A549 (cell line): ENCODE data around the gene NAT8L.

Experiments used
- FOXS1 ChIP-seq: fragments of 250-450 bp; sonication (Bioruptor Pico); IDR thresholded peaks from 2 replicates; pipeline ENCODE4 v1.5.0; 2020; ENCODE audit warnings: mild to moderate bottlenecking, moderate library complexity
- JUN ChIP-seq, 2 experiments: fragments of >200 bp; sonication (Bioruptor Twin); formaldehyde crosslinking; IDR thresholded peaks; 2 replicates in 1 of 2; 3 replicates in 1 of 2; pipeline ENCODE4 v1.6.1; 2016 to 2017
- KDM1A ChIP-seq: fragments of 200-600 bp; sonication (generic); IDR thresholded peaks from 2 replicates; pipeline ENCODE4 v1.6.1; 2016; ENCODE audit warnings: low read depth, mild to moderate bottlenecking
- MAX ChIP-seq: IDR thresholded peaks from 2 replicates; pipeline ENCODE4 v1.6.1; 2012
- NFE2L2 ChIP-seq: fragments of 150-350 bp; conservative IDR thresholded peaks from 2 replicates; pipeline ENCODE4 v1.6.1; 2014; ENCODE audit warnings: low read length
- POLR2A ChIP-seq: IDR thresholded peaks from 2 replicates; pipeline ENCODE4 v1.6.1; 2012; ENCODE audit warnings: mild to moderate bottlenecking, low read length
- RAD21 ChIP-seq, 2 experiments: fragments of >200 bp in 1 of 2; sonication (Bioruptor Twin) in 1 of 2; formaldehyde crosslinking in 1 of 2; IDR thresholded peaks in 1 of 2; conservative IDR thresholded peaks in 1 of 2; 2 replicates in 1 of 2; 3 replicates in 1 of 2; pipeline ENCODE4 v1.6.1; 2012 to 2018; ENCODE audit warnings: inconsistent platforms in 1 of 2
- RNF2 ChIP-seq: fragments of 200-600 bp; sonication (generic); IDR thresholded peaks from 2 replicates; pipeline ENCODE4 v1.6.1; 2016; ENCODE audit warnings: low read depth, mild to moderate bottlenecking, antibody characterized with exemption, moderate library complexity, borderline replicate concordance
- SMC3 ChIP-seq: fragments of >200 bp; sonication (Bioruptor Twin); formaldehyde crosslinking; IDR thresholded peaks from 3 replicates; pipeline ENCODE4 v1.6.1; 2018; ENCODE audit warnings: inconsistent platforms
- USF2 ChIP-seq: fragments of 450-650 bp; IDR thresholded peaks from 2 replicates; pipeline ENCODE4 v1.6.1; 2014; ENCODE audit warnings: antibody characterized with exemption
- ZSCAN20 ChIP-seq: fragments of 250-450 bp; sonication (Bioruptor Pico); IDR thresholded peaks from 2 replicates; pipeline ENCODE4 v1.8.0; 2022; ENCODE audit warnings: mild to moderate bottlenecking, moderate library complexity
- TF ChIP-seq, protein P1 (sequence below): fragments of >200 bp; sonication (Bioruptor Twin); formaldehyde crosslinking; IDR thresholded peaks from 3 replicates; pipeline ENCODE4 v1.5.1; 2016
- TF ChIP-seq, protein P2 (sequence below): fragments of 200-600 bp; sonication (generic); IDR thresholded peaks from 2 replicates; pipeline ENCODE4 v1.6.1; 2016; ENCODE audit warnings: antibody characterized with exemption, mild to moderate bottlenecking, moderate library complexity
- TF ChIP-seq, protein P3 (sequence below): IDR thresholded peaks from 2 replicates; pipeline ENCODE4 v1.6.1; 2012

GRCh38 chr4:2090642-2091041, 31.5 kb downstream of the NAT8L start:
- TF ChIP-seq RNF2 (no peak), MAX (no peak), RAD21 (conservative IDR thresholded peaks at IDR 0.05 in 1 of 2, IDR thresholded peaks at IDR 0.05 in 1 of 2) (no peak), ZSCAN20 (no peak), POLR2A (no peak), SMC3 (no peak), KDM1A (no peak), USF2 (no peak), JUN (IDR thresholded peaks at IDR 0.05) (no peak), FOXS1 (CRISPR knock-in tag) (no peak), NFE2L2 (no peak)
- TF ChIP-seq, protein P1, sequence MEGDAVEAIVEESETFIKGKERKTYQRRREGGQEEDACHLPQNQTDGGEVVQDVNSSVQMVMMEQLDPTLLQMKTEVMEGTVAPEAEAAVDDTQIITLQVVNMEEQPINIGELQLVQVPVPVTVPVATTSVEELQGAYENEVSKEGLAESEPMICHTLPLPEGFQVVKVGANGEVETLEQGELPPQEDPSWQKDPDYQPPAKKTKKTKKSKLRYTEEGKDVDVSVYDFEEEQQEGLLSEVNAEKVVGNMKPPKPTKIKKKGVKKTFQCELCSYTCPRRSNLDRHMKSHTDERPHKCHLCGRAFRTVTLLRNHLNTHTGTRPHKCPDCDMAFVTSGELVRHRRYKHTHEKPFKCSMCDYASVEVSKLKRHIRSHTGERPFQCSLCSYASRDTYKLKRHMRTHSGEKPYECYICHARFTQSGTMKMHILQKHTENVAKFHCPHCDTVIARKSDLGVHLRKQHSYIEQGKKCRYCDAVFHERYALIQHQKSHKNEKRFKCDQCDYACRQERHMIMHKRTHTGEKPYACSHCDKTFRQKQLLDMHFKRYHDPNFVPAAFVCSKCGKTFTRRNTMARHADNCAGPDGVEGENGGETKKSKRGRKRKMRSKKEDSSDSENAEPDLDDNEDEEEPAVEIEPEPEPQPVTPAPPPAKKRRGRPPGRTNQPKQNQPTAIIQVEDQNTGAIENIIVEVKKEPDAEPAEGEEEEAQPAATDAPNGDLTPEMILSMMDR, result no peak
- TF ChIP-seq, protein P2, sequence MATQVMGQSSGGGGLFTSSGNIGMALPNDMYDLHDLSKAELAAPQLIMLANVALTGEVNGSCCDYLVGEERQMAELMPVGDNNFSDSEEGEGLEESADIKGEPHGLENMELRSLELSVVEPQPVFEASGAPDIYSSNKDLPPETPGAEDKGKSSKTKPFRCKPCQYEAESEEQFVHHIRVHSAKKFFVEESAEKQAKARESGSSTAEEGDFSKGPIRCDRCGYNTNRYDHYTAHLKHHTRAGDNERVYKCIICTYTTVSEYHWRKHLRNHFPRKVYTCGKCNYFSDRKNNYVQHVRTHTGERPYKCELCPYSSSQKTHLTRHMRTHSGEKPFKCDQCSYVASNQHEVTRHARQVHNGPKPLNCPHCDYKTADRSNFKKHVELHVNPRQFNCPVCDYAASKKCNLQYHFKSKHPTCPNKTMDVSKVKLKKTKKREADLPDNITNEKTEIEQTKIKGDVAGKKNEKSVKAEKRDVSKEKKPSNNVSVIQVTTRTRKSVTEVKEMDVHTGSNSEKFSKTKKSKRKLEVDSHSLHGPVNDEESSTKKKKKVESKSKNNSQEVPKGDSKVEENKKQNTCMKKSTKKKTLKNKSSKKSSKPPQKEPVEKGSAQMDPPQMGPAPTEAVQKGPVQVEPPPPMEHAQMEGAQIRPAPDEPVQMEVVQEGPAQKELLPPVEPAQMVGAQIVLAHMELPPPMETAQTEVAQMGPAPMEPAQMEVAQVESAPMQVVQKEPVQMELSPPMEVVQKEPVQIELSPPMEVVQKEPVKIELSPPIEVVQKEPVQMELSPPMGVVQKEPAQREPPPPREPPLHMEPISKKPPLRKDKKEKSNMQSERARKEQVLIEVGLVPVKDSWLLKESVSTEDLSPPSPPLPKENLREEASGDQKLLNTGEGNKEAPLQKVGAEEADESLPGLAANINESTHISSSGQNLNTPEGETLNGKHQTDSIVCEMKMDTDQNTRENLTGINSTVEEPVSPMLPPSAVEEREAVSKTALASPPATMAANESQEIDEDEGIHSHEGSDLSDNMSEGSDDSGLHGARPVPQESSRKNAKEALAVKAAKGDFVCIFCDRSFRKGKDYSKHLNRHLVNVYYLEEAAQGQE, result no peak
- TF ChIP-seq, protein P3, sequence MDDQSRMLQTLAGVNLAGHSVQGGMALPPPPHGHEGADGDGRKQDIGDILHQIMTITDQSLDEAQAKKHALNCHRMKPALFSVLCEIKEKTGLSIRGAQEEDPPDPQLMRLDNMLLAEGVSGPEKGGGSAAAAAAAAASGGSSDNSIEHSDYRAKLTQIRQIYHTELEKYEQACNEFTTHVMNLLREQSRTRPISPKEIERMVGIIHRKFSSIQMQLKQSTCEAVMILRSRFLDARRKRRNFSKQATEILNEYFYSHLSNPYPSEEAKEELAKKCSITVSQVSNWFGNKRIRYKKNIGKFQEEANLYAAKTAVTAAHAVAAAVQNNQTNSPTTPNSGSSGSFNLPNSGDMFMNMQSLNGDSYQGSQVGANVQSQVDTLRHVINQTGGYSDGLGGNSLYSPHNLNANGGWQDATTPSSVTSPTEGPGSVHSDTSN, result no peak
